Osteoblast (primary cell): ENCODE data around the gene SH3RF3. TPM values are rescaled to one million over a fixed set of nuclear protein-coding genes. Genes with fewer than 3 reads are reported as not detected.

ENCODE experiments used
- DNase-seq: peaks from one replicate; pipeline ENCODE4 v3.0.0; 2011; ENCODE audit warnings: low spot score, mixed read lengths; ENCODE audit not compliant: insufficient read length; ENCODE audit errors: missing footprints
- H2AFZ ChIP-seq: 2 replicates; pipeline ENCODE4 v1.6.0; 2011; ENCODE audit warnings: mild to moderate bottlenecking, low read length
- H3K27ac ChIP-seq: 2 replicates; pipeline ENCODE4 v1.5.1; 2011; ENCODE audit warnings: mild to moderate bottlenecking, low read depth, low read length, moderate library complexity
- H3K27me3 ChIP-seq: 2 replicates; pipeline ENCODE4 v1.6.0; 2012; ENCODE audit warnings: mild to moderate bottlenecking, control low read depth, inconsistent platforms, low read length, moderate library complexity; ENCODE audit not compliant: insufficient read depth
- H3K36me3 ChIP-seq: 2 replicates; pipeline ENCODE4 v1.5.1; 2011; ENCODE audit warnings: mild to moderate bottlenecking, low read length, control low read depth, moderate library complexity; ENCODE audit not compliant: insufficient read depth
- H3K4me1 ChIP-seq: 2 replicates; pipeline ENCODE4 v1.5.1; 2011; ENCODE audit warnings: mild to moderate bottlenecking, low read length, control low read depth, moderate library complexity; ENCODE audit not compliant: insufficient read depth
- H3K4me2 ChIP-seq: 2 replicates; pipeline ENCODE4 v1.6.0; 2011; ENCODE audit warnings: mild to moderate bottlenecking, low read length; ENCODE audit not compliant: insufficient read depth
- H3K4me3 ChIP-seq: fragments of 200-600 bp; sonication (generic); 3 replicates; pipeline ENCODE4 v1.5.1; 2012; ENCODE audit warnings: mild to moderate bottlenecking, low read length, inconsistent platforms; ENCODE audit not compliant: insufficient read depth
- H3K79me2 ChIP-seq: 2 replicates; pipeline ENCODE4 v1.6.0; 2012; ENCODE audit warnings: mild to moderate bottlenecking, low read length, control low read depth, inconsistent platforms; ENCODE audit not compliant: insufficient read depth
- H3K9me3 ChIP-seq: 2 replicates; pipeline ENCODE4 v1.5.1; 2011; ENCODE audit warnings: low read depth, low read length, control low read depth
- H4K20me1 ChIP-seq: 2 replicates; pipeline ENCODE4 v1.6.0; 2012; ENCODE audit warnings: mild to moderate bottlenecking, low read length, control low read depth; ENCODE audit not compliant: insufficient read depth
- total RNA-seq: library from RNA; depleted of rRNA; stranded (reverse); fragments of >200 nt; gene quantifications from 2 replicates; pipeline ENCODE4 v1.2.3, GENCODE V29; 2012
- TF ChIP-seq, protein P1 (sequence below): IDR thresholded peaks from 2 replicates; pipeline ENCODE4 v1.5.1; 2011; ENCODE audit warnings: mild to moderate bottlenecking, low read depth, low read length, moderate library complexity; ENCODE audit errors: extremely low read depth

Gene SH3RF3
- total RNA-seq, 1 donor = 14.8 TPM

DNA sequence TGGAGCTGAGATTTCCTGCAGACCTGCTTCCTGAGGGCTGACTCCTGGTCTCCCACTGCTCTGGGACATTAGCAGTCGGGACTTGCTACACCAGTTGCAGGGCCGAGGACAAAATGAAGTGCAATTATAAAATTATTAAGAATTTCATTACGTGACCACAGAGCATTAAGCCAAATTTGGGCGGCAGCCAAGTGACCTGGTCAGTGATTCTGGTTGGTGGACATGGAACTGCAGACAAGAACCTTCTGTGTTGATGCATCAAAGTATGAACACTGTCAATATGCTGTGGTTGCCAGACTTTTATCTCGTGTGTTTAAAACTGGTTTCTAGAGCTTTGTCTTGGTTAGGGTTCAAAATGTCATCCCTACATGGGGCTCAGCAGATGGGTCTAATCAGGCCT is 24.8 kb downstream of the SH3RF3 start:
- H3K9me3 ChIP-seq = no peaks in the 10 kb centered on the region
- H4K20me1 ChIP-seq = peaks cover 54% of the 10 kb centered on the region
- H3K27ac ChIP-seq = no peak overlapping the region
- TF ChIP-seq, protein P1, sequence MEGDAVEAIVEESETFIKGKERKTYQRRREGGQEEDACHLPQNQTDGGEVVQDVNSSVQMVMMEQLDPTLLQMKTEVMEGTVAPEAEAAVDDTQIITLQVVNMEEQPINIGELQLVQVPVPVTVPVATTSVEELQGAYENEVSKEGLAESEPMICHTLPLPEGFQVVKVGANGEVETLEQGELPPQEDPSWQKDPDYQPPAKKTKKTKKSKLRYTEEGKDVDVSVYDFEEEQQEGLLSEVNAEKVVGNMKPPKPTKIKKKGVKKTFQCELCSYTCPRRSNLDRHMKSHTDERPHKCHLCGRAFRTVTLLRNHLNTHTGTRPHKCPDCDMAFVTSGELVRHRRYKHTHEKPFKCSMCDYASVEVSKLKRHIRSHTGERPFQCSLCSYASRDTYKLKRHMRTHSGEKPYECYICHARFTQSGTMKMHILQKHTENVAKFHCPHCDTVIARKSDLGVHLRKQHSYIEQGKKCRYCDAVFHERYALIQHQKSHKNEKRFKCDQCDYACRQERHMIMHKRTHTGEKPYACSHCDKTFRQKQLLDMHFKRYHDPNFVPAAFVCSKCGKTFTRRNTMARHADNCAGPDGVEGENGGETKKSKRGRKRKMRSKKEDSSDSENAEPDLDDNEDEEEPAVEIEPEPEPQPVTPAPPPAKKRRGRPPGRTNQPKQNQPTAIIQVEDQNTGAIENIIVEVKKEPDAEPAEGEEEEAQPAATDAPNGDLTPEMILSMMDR = no peak
- no peaks in the 10 kb centered on the region for H3K36me3 ChIP-seq
- H3K79me2 ChIP-seq = peaks cover 97% of the 10 kb centered on the region
- no peak overlapping the region for H2AFZ ChIP-seq
- DNase-seq = no peak
- no peaks in the 10 kb centered on the region for H3K27me3 ChIP-seq
- no peak overlapping the region for H3K4me2 ChIP-seq
- no peak overlapping the region for H3K4me3 ChIP-seq
- H3K4me1 ChIP-seq = peaks cover 11% of the 10 kb centered on the region

DNA sequence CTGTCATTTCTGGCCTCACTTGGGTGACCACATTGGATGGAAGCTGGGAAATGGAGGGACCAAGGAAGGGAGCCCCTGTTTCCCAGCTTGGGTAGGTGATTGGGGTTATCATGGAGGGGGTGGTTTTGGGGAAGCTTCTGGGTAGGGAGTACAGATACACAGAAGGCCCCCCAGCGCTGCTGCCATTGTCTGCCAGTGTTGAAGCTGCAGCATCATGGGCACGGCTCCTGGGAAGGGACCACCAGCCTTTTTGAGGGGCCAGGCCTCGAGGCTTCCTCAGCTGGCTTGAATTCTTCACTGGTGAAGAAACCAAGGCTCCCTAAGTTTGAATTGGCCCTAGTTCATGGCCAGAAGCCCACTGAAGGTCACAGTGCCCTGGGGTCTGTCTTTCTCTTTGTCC is 25.2 kb downstream of the SH3RF3 start:
- H3K27me3 ChIP-seq = no peaks in the 10 kb centered on the region
- H3K79me2 ChIP-seq = peaks cover 96% of the 10 kb centered on the region
- no peak overlapping the region for H3K4me2 ChIP-seq
- no peaks in the 10 kb centered on the region for H3K36me3 ChIP-seq
- H3K9me3 ChIP-seq = no peaks in the 10 kb centered on the region
- H3K27ac ChIP-seq = no peak overlapping the region
- peaks cover 53% of the 10 kb centered on the region for H4K20me1 ChIP-seq
- no peak overlapping the region for H2AFZ ChIP-seq
- H3K4me3 ChIP-seq = no peak overlapping the region
- H3K4me1 ChIP-seq = peaks cover 7% of the 10 kb centered on the region
- DNase-seq = no peak
- TF ChIP-seq, protein P1 = no peak

DNA sequence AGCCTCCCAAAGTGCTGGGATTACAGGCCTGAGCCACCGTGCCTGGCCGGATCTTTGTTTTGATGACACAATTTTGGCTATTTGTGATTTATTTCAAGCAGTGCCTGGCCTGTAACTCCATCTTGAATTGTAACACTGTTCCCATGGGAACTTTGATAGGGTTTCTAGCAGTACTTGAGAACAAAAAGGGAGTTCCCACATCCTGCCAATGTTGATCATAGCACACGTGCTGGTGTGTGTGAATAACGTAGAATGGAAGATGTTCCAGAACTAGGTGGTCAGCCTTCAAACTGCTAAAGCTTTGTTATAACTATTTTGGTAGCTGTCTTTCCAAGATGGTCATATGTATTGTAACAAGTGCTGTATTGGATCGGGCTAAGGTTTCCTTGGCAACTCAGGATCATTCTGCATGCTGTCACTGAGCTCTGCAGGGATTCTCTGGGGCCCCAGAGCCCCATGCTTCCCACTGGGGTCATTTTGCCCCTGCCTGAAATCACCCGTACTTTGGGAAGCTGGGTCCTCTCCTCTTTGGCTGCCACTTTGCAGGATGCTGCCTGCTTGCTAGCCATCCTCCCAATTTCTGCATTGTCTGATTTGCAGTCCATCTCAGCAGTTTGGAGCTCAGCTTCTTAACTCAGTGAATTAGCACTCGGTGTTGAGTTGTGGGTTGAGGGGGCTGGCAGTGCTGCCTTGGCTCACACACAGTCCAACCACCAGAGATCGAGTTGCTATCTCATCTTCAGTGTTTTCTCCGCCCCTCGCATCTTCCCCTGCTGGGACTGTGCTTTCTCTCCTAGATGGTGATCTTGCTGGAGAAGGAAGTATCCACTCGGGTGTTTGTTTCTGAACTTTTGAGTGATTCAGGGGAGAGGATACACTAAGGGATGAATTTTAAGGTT is 26.8 kb downstream of the SH3RF3 start:
- Histone ChIP-seq H3K4me2 (no peak overlapping the region), H3K4me3 (no peak overlapping the region), H3K36me3 (no peaks in the 10 kb centered on the region), H3K27ac (no peak overlapping the region), H4K20me1 (peaks cover 54% of the 10 kb centered on the region), H3K27me3 (no peaks in the 10 kb centered on the region), H3K9me3 (no peaks in the 10 kb centered on the region), H2AFZ (no peak overlapping the region), H3K4me1 (peaks cover 6% of the 10 kb centered on the region), H3K79me2 (peaks cover 95% of the 10 kb centered on the region)
- no peak for DNase-seq
- TF ChIP-seq, protein P1 = no peak

DNA sequence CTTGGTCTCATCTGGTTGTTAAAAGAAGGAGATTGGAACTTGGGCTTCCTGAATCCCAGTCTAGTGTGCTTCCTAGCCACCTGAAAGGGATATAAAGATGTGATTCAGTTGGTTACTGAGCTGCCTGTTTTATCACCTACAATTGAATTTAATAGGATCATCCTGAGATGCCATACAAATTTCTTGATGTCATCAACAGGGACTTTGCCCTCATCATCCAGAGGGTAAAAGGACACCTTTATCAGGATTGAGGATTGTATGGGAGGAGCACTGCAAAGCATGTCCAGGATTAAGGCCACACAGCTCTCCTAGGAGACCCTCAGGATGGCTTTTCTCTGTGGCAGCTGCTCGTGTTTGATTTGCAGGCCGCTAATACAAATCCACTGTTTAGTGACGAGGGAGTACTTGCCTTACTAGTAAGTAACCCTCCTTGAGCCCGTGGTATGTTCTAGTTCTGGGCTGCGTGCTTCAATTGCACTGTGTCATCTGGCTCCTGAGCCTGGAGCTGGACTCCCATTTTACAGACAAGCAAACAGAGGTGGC is 28.6 kb downstream of the SH3RF3 start:
- Histone ChIP-seq H4K20me1 (peaks cover 62% of the 10 kb centered on the region), H3K9me3 (no peaks in the 10 kb centered on the region), H3K27ac (no peak overlapping the region), H3K27me3 (no peaks in the 10 kb centered on the region), H3K79me2 (peaks cover 92% of the 10 kb centered on the region), H2AFZ (no peak overlapping the region), H3K4me3 (no peak overlapping the region), H3K4me1 (peaks cover 6% of the 10 kb centered on the region), H3K36me3 (no peaks in the 10 kb centered on the region), H3K4me2 (no peak overlapping the region)
- TF ChIP-seq, protein P1 = no peak
- no peak for DNase-seq
